Adrenal gland (tissue), 5 donors: Measurements from ENCODE around the gene HEMGN.
"Not testable (repeated sequence)": the region's sequence is repeated elsewhere in the genome, so short reads cannot be mapped to it uniquely, and the experiment has no call there.

ENCODE experiments used
- POLR2A ChIP-seq, 2 donors: fragments of 450-650 bp; IDR thresholded peaks; one replicate each; pipeline ENCODE4 v1.6.1; 2017; ENCODE audit warnings: antibody characterized with exemption in 2 of 2, mild to moderate bottlenecking in 2 of 2, moderate library complexity in 1 of 2
- TF ChIP-seq, protein P1 (sequence below), 6 experiments: fragments of 450-650 bp in 4 of 6; fragments of 200-600 bp in 2 of 6; sonication (generic) in 1 of 6; IDR thresholded peaks; 1 replicate in 5 of 6; 2 replicates in 1 of 6; pipeline versions ENCODE4 v1.5.1 to v1.8.0; 2016 to 2021; ENCODE audit warnings: antibody characterized with exemption in 6 of 6, mild to moderate bottlenecking in 2 of 6, moderate library complexity in 1 of 6
- donor health status: DM: no; HTN: no; CAD: no.

DNA sequence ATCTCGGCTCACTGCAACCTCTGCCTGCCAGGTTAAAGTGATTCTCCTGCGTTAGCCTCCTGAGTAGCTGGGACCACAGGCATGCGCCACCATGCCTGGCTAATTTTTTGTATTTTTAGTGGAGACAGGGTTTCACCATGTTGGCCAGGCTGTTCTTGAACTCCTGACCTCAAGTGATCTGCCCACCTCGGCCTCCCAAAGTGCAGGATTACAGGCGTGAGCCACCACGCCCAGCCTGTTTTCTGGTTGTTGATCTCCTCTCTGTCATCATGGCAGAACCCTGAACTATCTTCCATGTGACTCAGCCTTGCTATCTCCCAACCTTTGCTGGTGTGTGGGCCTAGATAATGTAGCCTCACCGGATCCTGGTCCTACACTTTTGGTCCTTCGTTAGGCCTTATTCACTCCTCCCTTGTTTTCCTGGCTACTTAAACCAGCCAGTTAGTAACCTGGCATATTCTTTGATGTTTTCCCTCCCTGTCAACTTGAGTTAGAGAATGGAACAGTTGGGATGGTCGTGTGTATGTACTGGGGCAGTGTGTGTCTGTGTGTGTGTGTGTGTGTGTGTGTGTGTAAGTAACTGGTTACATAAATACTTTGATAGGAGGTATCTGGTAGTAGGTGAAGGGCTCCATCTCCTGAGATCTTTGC is 22.8 kb upstream of the HEMGN start:
- TF ChIP-seq, protein P1, sequence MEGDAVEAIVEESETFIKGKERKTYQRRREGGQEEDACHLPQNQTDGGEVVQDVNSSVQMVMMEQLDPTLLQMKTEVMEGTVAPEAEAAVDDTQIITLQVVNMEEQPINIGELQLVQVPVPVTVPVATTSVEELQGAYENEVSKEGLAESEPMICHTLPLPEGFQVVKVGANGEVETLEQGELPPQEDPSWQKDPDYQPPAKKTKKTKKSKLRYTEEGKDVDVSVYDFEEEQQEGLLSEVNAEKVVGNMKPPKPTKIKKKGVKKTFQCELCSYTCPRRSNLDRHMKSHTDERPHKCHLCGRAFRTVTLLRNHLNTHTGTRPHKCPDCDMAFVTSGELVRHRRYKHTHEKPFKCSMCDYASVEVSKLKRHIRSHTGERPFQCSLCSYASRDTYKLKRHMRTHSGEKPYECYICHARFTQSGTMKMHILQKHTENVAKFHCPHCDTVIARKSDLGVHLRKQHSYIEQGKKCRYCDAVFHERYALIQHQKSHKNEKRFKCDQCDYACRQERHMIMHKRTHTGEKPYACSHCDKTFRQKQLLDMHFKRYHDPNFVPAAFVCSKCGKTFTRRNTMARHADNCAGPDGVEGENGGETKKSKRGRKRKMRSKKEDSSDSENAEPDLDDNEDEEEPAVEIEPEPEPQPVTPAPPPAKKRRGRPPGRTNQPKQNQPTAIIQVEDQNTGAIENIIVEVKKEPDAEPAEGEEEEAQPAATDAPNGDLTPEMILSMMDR (IDR thresholded peaks at IDR 0.05): not testable (repeated sequence)
- TF ChIP-seq POLR2A (IDR thresholded peaks at IDR 0.05): not testable (repeated sequence)
